CD4-positive, CD25-positive, alpha-beta regulatory T cell (primary cell): ENCODE results near the gene GALNT16. TPM values are rescaled to one million over a fixed set of nuclear protein-coding genes. Genes with fewer than 3 reads are reported as not detected.
A peak's percentile ranks its signal among the peaks of the same experiment; 100 is the strongest.

Source experiments
- ATAC-seq, 2 donors: fragments of 150-1000 bp; cut with Tn5 transposase; one replicate each; pipeline ENCODE4 v1.10.0; 2021; ENCODE audit warnings: low read depth in 2 of 2, moderate number of reproducible peaks in 2 of 2, moderate library complexity in 1 of 2
- DNase-seq, 3 donors: peaks; one replicate each; pipeline versions ENCODE4 v3.0.0 to v3.0.0-alpha.2; 2012 to 2022; ENCODE audit warnings: mixed read lengths in 1 of 3
- H3K27ac ChIP-seq: one replicate; pipeline ENCODE4 v1.7.0; 2013; ENCODE audit warnings: mild to moderate bottlenecking, low read length; ENCODE audit not compliant: insufficient read depth, poor library complexity, severe bottlenecking
- H3K27me3 ChIP-seq: one replicate; pipeline ENCODE4 v1.7.0; 2013; ENCODE audit warnings: low read length; ENCODE audit not compliant: control insufficient read depth, insufficient read depth
- H3K36me3 ChIP-seq: one replicate; pipeline ENCODE4 v1.7.0; 2013; ENCODE audit warnings: mild to moderate bottlenecking, low read length, moderate library complexity; ENCODE audit not compliant: control insufficient read depth, insufficient read depth
- H3K4me1 ChIP-seq: 2 replicates; pipeline ENCODE4 v1.7.0; 2013; ENCODE audit warnings: mild to moderate bottlenecking, low read length; ENCODE audit not compliant: insufficient read depth, control insufficient read depth, poor library complexity, severe bottlenecking
- H3K4me3 ChIP-seq: one replicate; pipeline ENCODE4 v1.7.0; 2013; ENCODE audit warnings: low read depth, mild to moderate bottlenecking, low read length, moderate library complexity
- H3K9me3 ChIP-seq, 2 experiments: 1 replicate in 1 of 2; 2 replicates in 1 of 2; pipeline ENCODE4 v1.7.0; 2013; ENCODE audit warnings: low read length in 2 of 2, mild to moderate bottlenecking in 1 of 2, moderate library complexity in 1 of 2; ENCODE audit not compliant: control insufficient read depth in 2 of 2
- H3K27ac Mint-ChIP-seq, 3 donors: one replicate each; pipeline ENCODE4 v1.8.0; 2020 to 2022; ENCODE audit warnings: mild to moderate bottlenecking in 3 of 3, mixed read lengths in 3 of 3, moderate library complexity in 2 of 3
- H3K27me3 Mint-ChIP-seq: one replicate; pipeline ENCODE4 v1.8.0; 2022; ENCODE audit warnings: mild to moderate bottlenecking, mixed read lengths
- H3K36me3 Mint-ChIP-seq: one replicate; pipeline ENCODE4 v1.8.0; 2020; ENCODE audit warnings: mixed read lengths
- H3K4me1 Mint-ChIP-seq, 4 donors: one replicate each; pipeline ENCODE4 v1.8.0; 2020 to 2022; ENCODE audit warnings: mixed read lengths in 4 of 4, mild to moderate bottlenecking in 1 of 4
- H3K4me3 Mint-ChIP-seq, 4 donors: one replicate each; pipeline ENCODE4 v1.8.0; 2020 to 2022; ENCODE audit warnings: mild to moderate bottlenecking in 4 of 4, mixed read lengths in 4 of 4, moderate library complexity in 3 of 4
- H3K9me3 Mint-ChIP-seq, 7 donors: one replicate each; pipeline ENCODE4 v1.8.0; 2020 to 2022; ENCODE audit warnings: mixed read lengths in 7 of 7, mild to moderate bottlenecking in 3 of 7, moderate library complexity in 2 of 7
- polyA plus RNA-seq, 4 donors: library from polyadenylated mRNA; unstranded; fragments of 300-500 nt; fragmentation: Illumina TruSeq; gene quantifications; one replicate each; pipeline ENCODE4 v1.2.3, GENCODE V29; 2021
- total RNA-seq: library from RNA; stranded (reverse); gene quantifications from one replicate; pipeline ENCODE4 v1.2.3, GENCODE V29; 2022

The GALNT16 gene
- total and polyA plus RNA-seq, 5 donors from 2014 or later: 0.05 TPM; not detected in 4

DNA sequence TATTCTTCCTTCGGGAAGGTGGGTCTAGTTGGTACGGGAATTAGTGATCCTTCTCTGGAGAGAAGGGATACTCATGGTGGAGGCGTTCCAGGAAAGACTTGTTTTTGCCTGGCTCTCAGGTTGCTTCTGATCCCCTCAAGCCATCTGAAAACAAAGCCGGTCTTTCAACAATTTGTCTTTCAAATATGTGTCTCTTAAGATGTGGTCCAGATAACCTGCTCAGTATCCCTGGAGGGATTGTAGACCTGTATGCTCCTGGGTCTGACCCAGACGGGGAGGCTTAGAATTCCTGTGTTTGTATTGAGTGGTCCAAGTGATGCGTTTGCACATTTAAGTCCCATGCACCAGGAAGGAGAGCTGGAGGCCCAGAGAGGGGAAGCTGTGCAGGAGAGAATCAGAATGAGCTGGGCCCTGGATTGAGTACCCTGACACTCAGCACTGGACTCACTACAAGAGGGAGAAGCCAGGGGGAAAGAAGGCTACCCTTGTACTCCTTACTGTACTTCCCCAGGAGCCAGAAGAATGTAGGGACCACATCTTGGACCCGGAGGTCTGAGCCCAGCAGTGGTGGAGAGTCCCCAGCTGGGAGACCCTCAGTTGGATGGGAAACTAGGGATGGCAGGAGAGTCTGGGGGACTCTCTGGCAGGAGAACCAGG, 97.7 kb downstream of the GALNT16 start:
- Histone ChIP-seq H3K27me3 (no peaks in the 10 kb centered on the region), H3K36me3 (no peaks in the 10 kb centered on the region), H3K9me3 (no peaks in the 10 kb centered on the region), H3K4me1 (peaks cover 19% of the 10 kb centered on the region), H3K27ac (no peak overlapping the region), H3K4me3 (no peak overlapping the region)
- no peaks in the 10 kb centered on the region for H3K27me3 Mint-ChIP-seq
- ATAC-seq: no peak
- H3K36me3 Mint-ChIP-seq: peaks cover 5% of the 10 kb centered on the region
- H3K4me3 Mint-ChIP-seq: no peak overlapping the region
- H3K27ac Mint-ChIP-seq: no peak overlapping the region
- no peak for DNase-seq
- H3K9me3 Mint-ChIP-seq: no peaks in the 10 kb centered on the region
- H3K4me1 Mint-ChIP-seq: peaks cover 5 to 19% (median 13%) of the 10 kb centered on the region in 4 donors

GRCh38 chr14:69358233-69358963, 98.4 kb downstream of the GALNT16 start:
- Mint-ChIP-seq H3K27me3 (no peaks in the 10 kb centered on the region), H3K27ac (peak overlapping the region in 1 of 3 donors; percentile 87), H3K4me3 (peak overlapping the region in 1 of 4 donors; percentile 38), H3K4me1 (peaks cover 5 to 19% (median 12%) of the 10 kb centered on the region in 4 donors), H3K9me3 (no peaks in the 10 kb centered on the region), H3K36me3 (peaks cover 5% of the 10 kb centered on the region)
- Histone ChIP-seq H3K36me3 (no peaks in the 10 kb centered on the region), H3K9me3 (no peaks in the 10 kb centered on the region), H3K27ac (no peak overlapping the region), H3K27me3 (no peaks in the 10 kb centered on the region), H3K4me1 (peaks cover 19% of the 10 kb centered on the region), H3K4me3 (no peak overlapping the region)
- ATAC-seq: peak in 1 of 2 donors; percentile 8
- no peak for DNase-seq

DNA sequence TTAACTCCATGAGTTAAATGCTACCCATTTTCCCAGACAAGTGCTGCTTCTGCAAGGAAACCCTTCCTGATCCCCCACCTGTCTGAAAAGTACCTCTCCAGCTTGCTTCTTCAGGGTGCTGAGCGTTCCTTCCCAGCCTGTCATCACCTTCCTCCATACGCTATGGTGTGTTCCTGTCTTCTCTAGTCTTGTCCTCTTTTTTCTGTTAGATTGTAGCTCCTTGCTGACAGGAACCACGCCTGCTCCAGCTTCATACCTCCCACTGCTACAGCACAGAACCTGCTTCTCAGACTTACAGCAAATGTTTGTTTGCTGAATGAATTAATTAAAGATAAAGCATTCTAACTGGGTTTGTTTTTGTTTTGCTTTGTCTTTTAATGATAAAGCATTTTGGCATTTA, 99.0 kb downstream of the GALNT16 start:
- no peak overlapping the region for H3K4me3 ChIP-seq
- H3K4me1 ChIP-seq: peaks cover 15% of the 10 kb centered on the region
- no peaks in the 10 kb centered on the region for H3K27me3 ChIP-seq
- H3K36me3 ChIP-seq: no peaks in the 10 kb centered on the region
- no peaks in the 10 kb centered on the region for H3K27me3 Mint-ChIP-seq
- H3K27ac Mint-ChIP-seq: peak overlapping the region in 1 of 3 donors; percentile 87
- ATAC-seq: no peak
- H3K27ac ChIP-seq: no peak overlapping the region
- peaks cover 5% of the 10 kb centered on the region for H3K36me3 Mint-ChIP-seq
- no peaks in the 10 kb centered on the region for H3K9me3 ChIP-seq
- H3K9me3 Mint-ChIP-seq: no peaks in the 10 kb centered on the region
- H3K4me1 Mint-ChIP-seq: peaks cover 5 to 14% (median 10%) of the 10 kb centered on the region in 4 donors
- no peak for DNase-seq
- H3K4me3 Mint-ChIP-seq: no peak overlapping the region

GRCh38 chr14:69360438-69361108, 100.6 kb downstream of the GALNT16 start:
- Histone ChIP-seq H3K4me1 (no peaks in the 10 kb centered on the region), H3K27ac (no peak overlapping the region), H3K27me3 (no peaks in the 10 kb centered on the region), H3K4me3 (no peak overlapping the region), H3K9me3 (no peaks in the 10 kb centered on the region), H3K36me3 (no peaks in the 10 kb centered on the region)
- Mint-ChIP-seq H3K27me3 (no peaks in the 10 kb centered on the region), H3K4me1 (no peaks in the 10 kb centered on the region), H3K9me3 (no peaks in the 10 kb centered on the region), H3K4me3 (no peak overlapping the region), H3K27ac (no peak overlapping the region), H3K36me3 (no peaks in the 10 kb centered on the region)
- ATAC-seq (peak in 1 of 2 donors; percentile 11), DNase-seq (no peak)

DNA sequence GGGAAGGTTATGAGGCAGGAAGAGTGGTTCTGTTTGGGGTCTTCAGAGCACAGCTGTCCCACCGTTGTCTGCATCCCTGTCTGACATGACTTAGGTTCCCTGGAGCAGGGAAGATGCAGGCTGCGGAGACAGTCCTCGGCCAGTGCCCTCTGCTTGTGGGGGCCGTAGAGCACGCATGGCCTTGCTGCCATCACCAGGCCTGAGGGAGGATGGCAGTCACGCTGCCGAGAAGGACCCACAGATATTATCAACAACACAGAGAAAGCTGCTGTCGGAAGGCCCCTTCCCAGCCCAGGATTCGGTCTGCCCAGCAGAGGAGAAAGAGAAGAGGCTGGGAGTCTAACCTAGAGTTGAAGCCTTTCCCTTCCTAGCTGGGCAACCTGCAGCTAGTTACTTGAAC, 103.1 kb downstream of the GALNT16 start:
- no peak overlapping the region for H3K27ac Mint-ChIP-seq
- Histone ChIP-seq H3K4me3 (no peak overlapping the region), H3K27ac (no peak overlapping the region), H3K4me1 (no peaks in the 10 kb centered on the region), H3K27me3 (no peaks in the 10 kb centered on the region), H3K36me3 (no peaks in the 10 kb centered on the region), H3K9me3 (no peaks in the 10 kb centered on the region)
- DNase-seq (no peak), ATAC-seq (no peak)
- H3K36me3 Mint-ChIP-seq: no peaks in the 10 kb centered on the region
- no peak overlapping the region for H3K4me3 Mint-ChIP-seq
- H3K9me3 Mint-ChIP-seq: no peaks in the 10 kb centered on the region
- H3K27me3 Mint-ChIP-seq: no peaks in the 10 kb centered on the region
- no peaks in the 10 kb centered on the region for H3K4me1 Mint-ChIP-seq

DNA sequence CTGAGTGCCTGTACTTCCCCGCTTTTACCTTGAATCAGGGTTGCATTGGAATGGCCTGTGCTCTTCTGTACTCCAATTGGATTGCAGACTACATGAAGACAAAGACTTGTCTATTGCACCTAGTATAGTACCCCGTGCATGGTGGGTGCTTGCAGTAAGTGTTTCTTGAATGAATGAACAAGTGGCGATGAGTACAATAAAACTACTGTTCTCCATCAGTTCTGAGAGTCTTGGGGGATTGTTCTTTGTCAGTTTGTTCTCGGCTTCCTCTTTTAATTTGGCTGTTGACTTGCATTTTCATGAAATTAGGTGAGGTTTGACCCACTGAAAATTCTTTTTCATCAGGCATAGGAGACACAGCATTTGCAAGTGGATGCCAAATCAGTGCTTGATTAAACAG, 104.0 kb downstream of the GALNT16 start:
- no peak for DNase-seq
- no peaks in the 10 kb centered on the region for H3K27me3 Mint-ChIP-seq
- no peaks in the 10 kb centered on the region for H3K27me3 ChIP-seq

DNA sequence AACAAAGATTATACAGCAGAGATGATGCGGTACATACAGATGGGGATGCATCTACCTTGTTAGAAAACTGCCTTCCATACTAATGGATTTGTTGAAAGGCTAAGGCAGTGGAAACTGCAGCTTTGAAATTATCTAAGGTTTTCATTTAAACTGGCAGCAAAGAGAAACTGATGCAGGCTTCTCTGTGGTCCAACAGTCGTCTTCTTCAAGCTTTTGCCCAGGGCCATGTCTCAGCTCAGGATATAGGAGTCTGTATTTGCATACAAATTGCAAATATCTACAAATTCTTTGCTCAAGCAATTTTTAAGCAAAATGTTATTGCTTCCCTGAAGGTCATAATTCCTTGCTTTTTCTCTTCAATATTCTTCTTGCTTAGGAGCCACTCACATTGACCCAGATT, 104.4 kb downstream of the GALNT16 start:
- no peaks in the 10 kb centered on the region for H3K4me1 Mint-ChIP-seq
- Histone ChIP-seq H3K9me3 (no peaks in the 10 kb centered on the region), H3K27ac (no peak overlapping the region), H3K27me3 (no peaks in the 10 kb centered on the region), H3K4me1 (no peaks in the 10 kb centered on the region), H3K36me3 (no peaks in the 10 kb centered on the region), H3K4me3 (no peak overlapping the region)
- ATAC-seq (no peak), DNase-seq (no peak)
- H3K27ac Mint-ChIP-seq: no peak overlapping the region
- no peaks in the 10 kb centered on the region for H3K27me3 Mint-ChIP-seq
- no peak overlapping the region for H3K4me3 Mint-ChIP-seq
- H3K9me3 Mint-ChIP-seq: no peaks in the 10 kb centered on the region
- no peaks in the 10 kb centered on the region for H3K36me3 Mint-ChIP-seq

More for the DNA sequence above, 104.0 kb downstream of the GALNT16 start:
- H3K27ac ChIP-seq: no peak overlapping the region
- no peak overlapping the region for H3K4me3 Mint-ChIP-seq
- H3K9me3 Mint-ChIP-seq: no peaks in the 10 kb centered on the region
- no peaks in the 10 kb centered on the region for H3K9me3 ChIP-seq
- no peaks in the 10 kb centered on the region for H3K4me1 ChIP-seq
- no peaks in the 10 kb centered on the region for H3K4me1 Mint-ChIP-seq
- no peaks in the 10 kb centered on the region for H3K36me3 ChIP-seq
- no peak for ATAC-seq
- H3K27ac Mint-ChIP-seq: no peak overlapping the region
- no peak overlapping the region for H3K4me3 ChIP-seq
- no peaks in the 10 kb centered on the region for H3K36me3 Mint-ChIP-seq
